Endothelial cell of umbilical vein (primary cell): ENCODE results near the gene DPYD. TPM values are rescaled to one million over a fixed set of nuclear protein-coding genes. Genes with fewer than 3 reads are reported as not detected.

Experiments used
- BruUV-seq: library from RNA; stranded (reverse); fragments of 400-500 nt; replicated peaks from 2 replicates; lab custom pipeline; 2021; lab: Mats Ljungman, UMichigan
- CTCF ChIA-PET: fragments of 300-600, 350-600 bp; sonication (Branson Sonifier 250); formaldehyde crosslinking; loops from one replicate; lab custom pipeline; 2021; ENCODE audit warnings: antibody characterized with exemption, inconsistent platforms; lab: Charles Lee
- POLR2A ChIA-PET: fragments of 300-600, 350-600 bp; sonication (Branson Sonifier 250); formaldehyde crosslinking; loops from one replicate; lab custom pipeline; 2021; ENCODE audit warnings: antibody characterized with exemption, inconsistent platforms; lab: Charles Lee
- DNase-seq: peaks from one replicate; pipeline ENCODE4 v3.0.0-alpha.2; 2011; ENCODE audit warnings: low read depth, low spot score
- FAIRE-seq: peaks from 2 replicates; lab custom pipeline; 2011; peaks lifted over from hg19 to GRCh38; lab: Jason Lieb, UNC
- H2AFZ ChIP-seq: 2 replicates; pipeline ENCODE4 v1.6.0; 2012; ENCODE audit warnings: low read depth, low read length, control low read depth, inconsistent platforms
- H3K27ac ChIP-seq: 2 replicates; pipeline ENCODE4 v1.5.1; 2011; ENCODE audit warnings: low read depth, mild to moderate bottlenecking, control low read depth, low read length, moderate library complexity; ENCODE audit not compliant: insufficient read depth
- H3K27me3 ChIP-seq, 2 experiments: 2 replicates each; pipeline versions ENCODE4 v1.6.0 to v1.6.1; 2011; ENCODE audit warnings: low read length in 2 of 2, mixed read lengths in 1 of 2; ENCODE audit not compliant: control insufficient read depth in 2 of 2, insufficient read depth in 2 of 2
- H3K36me3 ChIP-seq, 2 experiments: 2 replicates in 1 of 2; 3 replicates in 1 of 2; pipeline ENCODE4 v1.5.1; 2011; ENCODE audit warnings: low read length in 2 of 2, mild to moderate bottlenecking in 1 of 2, moderate library complexity in 1 of 2; ENCODE audit not compliant: control insufficient read depth in 2 of 2, insufficient read depth in 2 of 2; ENCODE audit errors: extremely low read depth in 1 of 2
- H3K4me1 ChIP-seq: 3 replicates; pipeline ENCODE4 v1.5.1; 2011; ENCODE audit warnings: mild to moderate bottlenecking, low read length; ENCODE audit not compliant: control insufficient read depth, insufficient read depth; ENCODE audit errors: extremely low read depth
- H3K4me2 ChIP-seq: 2 replicates; pipeline ENCODE4 v1.6.1; 2011; ENCODE audit warnings: low read length, control low read depth, mixed read lengths; ENCODE audit not compliant: insufficient read depth
- H3K4me3 ChIP-seq, 3 experiments: fragments of 200-600 bp in 1 of 3; sonication (generic), shearing (Covaris generic) in 1 of 3; replicated peaks in 1 of 3; 2 replicates each; pipeline ENCODE4 v1.5.1; 2011 to 2016; ENCODE audit warnings: control low read depth in 3 of 3, low read length in 3 of 3, mild to moderate bottlenecking in 2 of 3, inconsistent platforms in 1 of 3, low read depth in 1 of 3, moderate library complexity in 1 of 3; ENCODE audit not compliant: insufficient read depth in 1 of 3
- H3K79me2 ChIP-seq: 2 replicates; pipeline ENCODE4 v1.6.0; 2012; ENCODE audit warnings: low read length, inconsistent platforms; ENCODE audit not compliant: control insufficient read depth, insufficient read depth
- H3K9ac ChIP-seq: replicated peaks from 2 replicates; pipeline ENCODE3; 2011; ENCODE audit warnings: low read length, control low read depth; ENCODE audit not compliant: insufficient read depth; ENCODE audit errors: extremely low read depth
- H3K9me1 ChIP-seq: replicated peaks from 3 replicates; pipeline ENCODE4 v1.6.0; 2011; ENCODE audit warnings: mild to moderate bottlenecking, low read length; ENCODE audit not compliant: control insufficient read depth, insufficient read depth; ENCODE audit errors: extremely low read depth
- H3K9me3 ChIP-seq: replicated peaks from 2 replicates; pipeline ENCODE4 v1.5.1; 2012; ENCODE audit warnings: low read length, inconsistent platforms; ENCODE audit not compliant: control insufficient read depth, insufficient read depth
- H4K20me1 ChIP-seq: replicated peaks from 2 replicates; pipeline ENCODE3; 2011; ENCODE audit warnings: mild to moderate bottlenecking, low read length; ENCODE audit not compliant: control insufficient read depth, insufficient read depth; ENCODE audit errors: extremely low read depth
- EZH2 ChIP-seq: IDR thresholded peaks from 2 replicates; pipeline ENCODE4 v1.6.1; 2012; ENCODE audit warnings: borderline replicate concordance, low read depth, mild to moderate bottlenecking, moderate library complexity, low read length, inconsistent platforms; ENCODE audit not compliant: severe bottlenecking
- FOS ChIP-seq: IDR thresholded peaks from 2 replicates; pipeline ENCODE4 v1.6.1; 2011; ENCODE audit warnings: mild to moderate bottlenecking, low read length, moderate library complexity, borderline replicate concordance; ENCODE audit not compliant: insufficient read depth
- GATA2 ChIP-seq: IDR thresholded peaks from 2 replicates; pipeline ENCODE4 v1.7.0; 2011; ENCODE audit warnings: low read depth, mild to moderate bottlenecking, moderate library complexity, mixed read lengths, low read length; ENCODE audit not compliant: insufficient read length, insufficient read depth
- JUN ChIP-seq: IDR thresholded peaks from 2 replicates; pipeline ENCODE4 v1.6.1; 2011; ENCODE audit warnings: borderline replicate concordance, low read depth; ENCODE audit not compliant: insufficient read length, insufficient read depth
- MYC ChIP-seq: IDR thresholded peaks from one replicate; pipeline ENCODE4 v1.6.1; 2011; ENCODE audit warnings: mild to moderate bottlenecking, low read depth, low read length
- POLR2A ChIP-seq: IDR thresholded peaks from 2 replicates; pipeline ENCODE4 v1.6.1; 2012; ENCODE audit warnings: low read depth, mild to moderate bottlenecking, control low read depth, low read length
- POLR2AphosphoS5 ChIP-seq: IDR thresholded peaks from 2 replicates; pipeline ENCODE4 v1.6.1; 2012; ENCODE audit warnings: low read depth, mild to moderate bottlenecking, control low read depth, low read length, moderate library complexity; ENCODE audit not compliant: insufficient read depth
- dilution Hi-C: fragments of 300-500 bp; cut with MboI; formaldehyde crosslinking; loops from one replicate; pipeline ENCODE4 v1.15.0; 2019; ENCODE audit warnings: low sequenced_read_pairs; ENCODE audit not compliant: extremely low pct_ligation_motif_present
- intact Hi-C: fragments of 100-400 bp; cut with micrococcal nuclease; formaldehyde crosslinking; loops from one replicate; pipeline ENCODE4 v1.10.0; 2022
- polyA plus RNA-seq, 4 experiments: library from polyadenylated mRNA; depleted of rRNA in 3 of 4; stranded (reverse) in 3 of 4; unstranded in 1 of 4; fragments of >200 nt; gene quantifications; 2 replicates each; pipeline versions ENCODE4 v1.2.1 to v1.2.3, GENCODE V29; 2011 to 2012; ENCODE audit warnings: missing spikeins in 1 of 4
- total RNA-seq: library from RNA; stranded (reverse); gene quantifications from 2 replicates; pipeline ENCODE4 v1.2.3, GENCODE V29; 2021
- TF ChIP-seq, protein P1 (sequence below): IDR thresholded peaks from 2 replicates; pipeline ENCODE4 v1.6.1; 2011; ENCODE audit not compliant: insufficient read depth, insufficient read length
- TF ChIP-seq, protein P2 (sequence below), 2 donors: IDR thresholded peaks; 1 replicate in 1 of 2; 2 replicates in 1 of 2; pipeline ENCODE4 v1.5.1; 2011; ENCODE audit warnings: low read length in 2 of 2, mild to moderate bottlenecking in 2 of 2, moderate library complexity in 2 of 2, control low read depth in 1 of 2, inconsistent platforms in 1 of 2, low read depth in 1 of 2; ENCODE audit not compliant: insufficient read depth in 1 of 2; ENCODE audit errors: extremely low read depth in 1 of 2

Gene DPYD
- total and polyA plus RNA-seq, 2 donors (not counting 3 experiments of a cell fraction or from before 2014, with no cell fraction given) = 4.6 to 15.1 TPM

DNA sequence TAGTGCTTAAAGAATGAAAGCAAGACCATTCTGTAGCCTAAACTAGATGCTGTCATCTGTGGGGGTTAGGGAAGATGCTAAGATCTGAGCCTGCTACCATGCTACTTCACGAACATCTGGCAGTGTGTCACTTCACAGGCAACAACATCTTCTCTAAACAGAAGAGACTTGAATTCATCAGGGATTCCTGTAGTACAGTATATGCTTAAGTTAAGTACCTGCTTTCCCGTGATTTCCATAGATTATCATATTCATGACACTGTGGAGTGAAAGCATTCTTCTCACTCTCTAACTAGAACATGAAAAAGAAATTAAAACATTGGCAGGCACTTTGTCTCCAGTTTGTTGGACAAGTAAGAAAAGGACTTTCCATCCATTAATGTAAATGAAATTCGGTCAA, 808.4 kb downstream of the DPYD start:
- TF ChIP-seq, protein P1, sequence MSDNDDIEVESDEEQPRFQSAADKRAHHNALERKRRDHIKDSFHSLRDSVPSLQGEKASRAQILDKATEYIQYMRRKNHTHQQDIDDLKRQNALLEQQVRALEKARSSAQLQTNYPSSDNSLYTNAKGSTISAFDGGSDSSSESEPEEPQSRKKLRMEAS = no peak
- no peak for TF ChIP-seq EZH2
- TF ChIP-seq FOS = no peak
- TF ChIP-seq JUN = no peak
- TF ChIP-seq POLR2AphosphoS5 = no peak
- no peak for TF ChIP-seq POLR2A
- no peak for TF ChIP-seq GATA2
- no peak for TF ChIP-seq MYC
- TF ChIP-seq, protein P2, sequence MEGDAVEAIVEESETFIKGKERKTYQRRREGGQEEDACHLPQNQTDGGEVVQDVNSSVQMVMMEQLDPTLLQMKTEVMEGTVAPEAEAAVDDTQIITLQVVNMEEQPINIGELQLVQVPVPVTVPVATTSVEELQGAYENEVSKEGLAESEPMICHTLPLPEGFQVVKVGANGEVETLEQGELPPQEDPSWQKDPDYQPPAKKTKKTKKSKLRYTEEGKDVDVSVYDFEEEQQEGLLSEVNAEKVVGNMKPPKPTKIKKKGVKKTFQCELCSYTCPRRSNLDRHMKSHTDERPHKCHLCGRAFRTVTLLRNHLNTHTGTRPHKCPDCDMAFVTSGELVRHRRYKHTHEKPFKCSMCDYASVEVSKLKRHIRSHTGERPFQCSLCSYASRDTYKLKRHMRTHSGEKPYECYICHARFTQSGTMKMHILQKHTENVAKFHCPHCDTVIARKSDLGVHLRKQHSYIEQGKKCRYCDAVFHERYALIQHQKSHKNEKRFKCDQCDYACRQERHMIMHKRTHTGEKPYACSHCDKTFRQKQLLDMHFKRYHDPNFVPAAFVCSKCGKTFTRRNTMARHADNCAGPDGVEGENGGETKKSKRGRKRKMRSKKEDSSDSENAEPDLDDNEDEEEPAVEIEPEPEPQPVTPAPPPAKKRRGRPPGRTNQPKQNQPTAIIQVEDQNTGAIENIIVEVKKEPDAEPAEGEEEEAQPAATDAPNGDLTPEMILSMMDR (IDR thresholded peaks at IDR 0.05; ENCODE audit: extremely low read depth in 1 of 2, insufficient read depth in 1 of 2, low read depth in 1 of 2, low read length in 2 of 2) = no peak
- Histone ChIP-seq H3K9me1 (no peaks in the 10 kb centered on the region), H3K9ac (no peak overlapping the region), H2AFZ (no peak overlapping the region), H3K27me3 (no peaks in the 10 kb centered on the region), H3K36me3 (no peaks in the 10 kb centered on the region), H3K9me3 (no peaks in the 10 kb centered on the region), H3K4me2 (no peak overlapping the region), H3K27ac (no peak overlapping the region), H3K4me1 (no peaks in the 10 kb centered on the region), H3K4me3 (no peak overlapping the region), H3K79me2 (no peaks in the 10 kb centered on the region), H4K20me1 (no peaks in the 10 kb centered on the region)
- FAIRE-seq (no peak), DNase-seq (no peak)
- POLR2A ChIA-PET = no interaction called here
- CTCF ChIA-PET = no interaction called here
- intact Hi-C loops (no loop called here), dilution Hi-C loops (no loop called here)
- no TSS peak for BruUV-seq
